SK-N-MC (cell line): Measurements from ENCODE around the gene MRPS7.

Source experiments
- EZH2 ChIP-seq: fragments of 200-600 bp; sonication (generic); IDR thresholded peaks from one replicate; pipeline ENCODE4 v1.6.1; 2017; ENCODE audit warnings: antibody characterized with exemption
- FOXP2 ChIP-seq: optimal IDR thresholded peaks from 2 replicates; pipeline ENCODE3; 2011; ENCODE audit warnings: mild to moderate bottlenecking, moderate library complexity; ENCODE audit not compliant: insufficient read depth; ENCODE audit errors: extremely low read length, control extremely low read depth
- POLR2AphosphoS5 ChIP-seq: IDR thresholded peaks from 2 replicates; pipeline ENCODE4 v1.6.1; 2012; ENCODE audit warnings: mild to moderate bottlenecking, low read depth, low read length, borderline replicate concordance

DNA sequence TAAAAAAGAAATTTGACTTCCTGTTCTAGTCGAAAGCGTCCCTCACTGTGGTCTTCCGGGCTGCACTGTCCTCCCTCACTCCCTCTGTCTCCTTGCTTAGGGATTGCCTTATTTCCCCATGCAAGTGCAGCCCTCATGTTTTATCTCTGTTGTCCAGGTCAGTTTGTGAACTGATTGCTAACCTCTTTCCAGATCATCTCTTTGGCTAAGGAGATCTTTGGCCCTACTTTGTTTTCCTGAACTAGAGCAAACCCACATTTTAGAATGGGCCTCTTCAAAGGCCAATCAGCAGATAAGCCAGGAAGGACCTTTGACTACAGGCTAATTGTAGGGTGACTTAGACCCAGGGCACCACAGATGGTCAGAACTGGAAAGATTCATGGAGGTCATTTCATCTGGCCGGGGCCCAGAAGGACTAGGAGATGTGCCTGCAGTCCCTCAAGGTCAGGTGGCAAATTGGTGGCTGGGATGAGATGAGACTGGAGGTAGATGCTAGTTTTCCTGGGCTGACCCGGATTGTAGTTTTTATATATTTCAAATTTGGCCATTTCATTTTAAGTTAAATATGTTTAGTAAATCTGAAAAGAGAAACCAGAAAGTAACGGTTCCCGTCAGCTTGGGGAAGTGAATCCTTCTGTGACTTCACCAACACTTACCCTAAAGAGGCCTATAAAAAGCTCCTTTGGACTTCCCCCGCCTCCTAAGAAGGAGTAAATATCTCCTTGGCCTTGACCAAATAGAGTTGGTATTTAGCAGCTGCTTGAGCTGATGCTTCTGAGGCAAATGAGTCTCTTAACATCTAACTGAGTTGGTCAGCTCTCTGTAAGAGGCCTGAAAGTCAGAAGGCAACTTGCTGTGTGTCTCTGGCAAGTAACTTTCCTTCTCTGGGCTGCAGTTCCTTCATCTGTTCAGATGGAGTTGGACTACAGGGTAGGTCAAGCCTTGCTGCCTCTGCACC lies 33.8 kb downstream of the MRPS7 start:
- TF ChIP-seq POLR2AphosphoS5 (no peak), EZH2 (no peak), FOXP2 (no peak)
